ENCODE data around the gene PPARA. TPM values are rescaled to one million over a fixed set of nuclear protein-coding genes. Genes with fewer than 3 reads are reported as not detected.

PPARA gene
- polyA plus RNA-seq, 1 donor from 2014 or later = 0.43 TPM

- Histone ChIP-seq H3K27ac (ENCODE audit: low read length) (no peak overlapping the region), H3K4me2 (ENCODE audit: low read length) (no peak overlapping the region), H3K9me3 (ENCODE audit: low read length) (no peaks in the 10 kb centered on the region), H3K9me2 (ENCODE audit: insufficient read depth, low read length) (no peaks in the 10 kb centered on the region), H3F3A (ENCODE audit: insufficient read depth, low read length, poor library complexity, severe bottlenecking) (no peaks in the 10 kb centered on the region), H4K20me1 (ENCODE audit: insufficient read depth) (no peaks in the 10 kb centered on the region), H3K79me2 (replicated peaks; ENCODE audit: insufficient read depth, low read length) (no peaks in the 10 kb centered on the region), H3K4me3 (ENCODE audit: low read length) (no peak overlapping the region), H3K27me3 (ENCODE audit: insufficient read depth, low read depth, low read length) (no peaks in the 10 kb centered on the region), H3K9ac (ENCODE audit: low read length) (no peak overlapping the region), H2AFZ (ENCODE audit: low read depth, low read length) (no peak overlapping the region), H3K36me3 (ENCODE audit: insufficient read depth, low read length) (no peaks in the 10 kb centered on the region)
- TF ChIP-seq EP300 (conservative IDR thresholded peaks at IDR 0.05; ENCODE audit: poor library complexity, severe bottlenecking) (no peak), EZH2 (IDR thresholded peaks at IDR 0.05; ENCODE audit: borderline replicate concordance, insufficient read depth, low read length, poor library complexity, severe bottlenecking) (no peak), POLR2AphosphoS5 (IDR thresholded peaks at IDR 0.05) (no peak), SMC3 (conservative IDR thresholded peaks at IDR 0.05; ENCODE audit: poor library complexity) (no peak), MXI1 (conservative IDR thresholded peaks at IDR 0.05; ENCODE audit: poor library complexity, severe bottlenecking) (no peak)
Measured at GRCh38 chr22:46276563-46276962, 126.2 kb downstream of the PPARA start.

GRCh38 chr22:46278656-46279645, 128.6 kb downstream of the PPARA start:
- TF ChIP-seq CTCF (IDR thresholded peaks at IDR 0.05; ENCODE audit: poor library complexity, severe bottlenecking) = no peak
- TF ChIP-seq MXI1 (conservative IDR thresholded peaks at IDR 0.05; ENCODE audit: poor library complexity, severe bottlenecking) = no peak
- no peak for TF ChIP-seq SMC3 (conservative IDR thresholded peaks at IDR 0.05; ENCODE audit: poor library complexity)
- TF ChIP-seq RAD21 (conservative IDR thresholded peaks at IDR 0.05) = no peak
- no peak for TF ChIP-seq REST (IDR thresholded peaks at IDR 0.05; ENCODE audit: borderline replicate concordance)
- TF ChIP-seq EP300 (conservative IDR thresholded peaks at IDR 0.05; ENCODE audit: poor library complexity, severe bottlenecking) = no peak
- TF ChIP-seq EZH2 (IDR thresholded peaks at IDR 0.05; ENCODE audit: borderline replicate concordance, insufficient read depth, low read length, poor library complexity, severe bottlenecking) = no peak
- no peak for TF ChIP-seq TAF1 (IDR thresholded peaks at IDR 0.05; ENCODE audit: low read depth)
- no peak for TF ChIP-seq POLR2AphosphoS5 (IDR thresholded peaks at IDR 0.05)
- Histone ChIP-seq H3K9me3 (ENCODE audit: low read length) (no peaks in the 10 kb centered on the region), H3K4me2 (ENCODE audit: low read length) (no peak overlapping the region)

More at GRCh38 chr22:46278656-46279645, 128.6 kb downstream of the PPARA start:
- no peak overlapping the region for H3K9ac ChIP-seq (ENCODE audit: low read length)
- no peak overlapping the region for H3K4me3 ChIP-seq (ENCODE audit: low read length)
- H3K9me2 ChIP-seq (ENCODE audit: insufficient read depth, low read length) = no peaks in the 10 kb centered on the region
- no peaks in the 10 kb centered on the region for H3F3A ChIP-seq (ENCODE audit: insufficient read depth, low read length, poor library complexity, severe bottlenecking)
- no peaks in the 10 kb centered on the region for H3K79me2 ChIP-seq (replicated peaks; ENCODE audit: insufficient read depth, low read length)
- no peaks in the 10 kb centered on the region for H3K36me3 ChIP-seq (ENCODE audit: insufficient read depth, low read length)
- H3K27me3 ChIP-seq (ENCODE audit: insufficient read depth, low read depth, low read length) = no peaks in the 10 kb centered on the region
- no peaks in the 10 kb centered on the region for H4K20me1 ChIP-seq (ENCODE audit: insufficient read depth)
- H2AFZ ChIP-seq (ENCODE audit: low read depth, low read length) = no peak overlapping the region
- no peak overlapping the region for H3K27ac ChIP-seq (ENCODE audit: low read length)
